Activated B cell treated with CpG ODN at 0.5 μM for 24 hours (primary cell): ENCODE measurements around the gene AUTS2. TPM values are rescaled to one million over a fixed set of nuclear protein-coding genes. Genes with fewer than 3 reads are reported as not detected.

Experiments
- ATAC-seq: fragments of 200-7000 bp; cut with Tn5 transposase; one replicate; pipeline ENCODE4 v1.10.0; 2021; ENCODE audit warnings: low read depth, mild to moderate bottlenecking, moderate library complexity
- CTCF ChIA-PET: fragments of 350-600 bp; sonication (Branson Sonifier 250); formaldehyde crosslinking; loops from one replicate; lab custom pipeline; 2021; ENCODE audit warnings: antibody characterized with exemption; lab: Charles Lee
- POLR2A ChIA-PET: fragments of 350-600 bp; sonication (Branson Sonifier 250); formaldehyde crosslinking; loops from one replicate; lab custom pipeline; 2021; ENCODE audit warnings: antibody characterized with exemption; lab: Charles Lee
- DNase-seq: peaks from one replicate; pipeline ENCODE4 v3.0.0; 2022
- H3K27ac Mint-ChIP-seq: one replicate; pipeline ENCODE4 v1.8.0; 2020; ENCODE audit warnings: mixed read lengths
- H3K27me3 Mint-ChIP-seq: one replicate; pipeline ENCODE4 v1.8.0; 2021; ENCODE audit warnings: mixed read lengths
- H3K36me3 Mint-ChIP-seq: one replicate; pipeline ENCODE4 v1.8.0; 2021; ENCODE audit warnings: low read depth, mixed read lengths
- H3K4me1 Mint-ChIP-seq: one replicate; pipeline ENCODE4 v1.8.0; 2021; ENCODE audit warnings: mixed read lengths
- H3K4me3 Mint-ChIP-seq: one replicate; pipeline ENCODE4 v1.8.0; 2020; ENCODE audit warnings: mild to moderate bottlenecking, mixed read lengths
- H3K9me3 Mint-ChIP-seq: one replicate; pipeline ENCODE4 v1.8.0; 2020; ENCODE audit warnings: mixed read lengths
- intact Hi-C: fragments of 100-400 bp; cut with micrococcal nuclease; formaldehyde crosslinking; loops from one replicate; pipeline ENCODE4 v1.15.1; 2024
- total RNA-seq: library from RNA; stranded (reverse); gene quantifications from 2 replicates; pipeline ENCODE4 v1.2.3, GENCODE V29; 2022
- TF ChIP-seq, protein P1 (sequence below): fragments of 200-600 bp; IDR thresholded peaks from one replicate; pipeline ENCODE4 v1.8.0; 2022; ENCODE audit warnings: antibody characterized with exemption, mild to moderate bottlenecking

The AUTS2 gene
- total RNA-seq, 1 donor from 2014 or later, result 15.9 TPM

DNA sequence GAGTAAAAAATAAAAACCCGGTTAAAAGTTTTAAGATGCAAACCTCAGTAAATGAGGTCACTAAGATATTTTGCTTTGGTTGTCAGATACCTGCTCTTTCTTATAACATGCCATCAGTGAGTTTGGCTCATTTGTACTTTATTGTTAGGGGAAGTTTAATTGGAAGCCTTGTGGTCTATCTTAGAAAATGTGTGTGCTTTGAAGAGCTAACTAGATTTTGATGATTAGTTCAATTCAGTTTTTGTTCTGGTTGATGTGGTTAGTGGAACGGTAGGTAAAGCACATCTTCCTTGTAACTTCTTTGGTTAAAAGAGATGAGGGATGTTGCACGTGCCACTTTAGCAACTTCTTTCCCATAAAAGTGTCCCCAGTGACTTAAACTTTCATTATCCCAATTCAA is 1180.3 kb downstream of the AUTS2 start:
- POLR2A ChIA-PET, result no interaction called here
- intact Hi-C loops, result no loop called here
- CTCF ChIA-PET, result no interaction called here
- DNase-seq (no peak), ATAC-seq (no peak)
- Mint-ChIP-seq H3K27ac (no peak overlapping the region), H3K27me3 (no peaks in the 10 kb centered on the region), H3K4me1 (no peaks in the 10 kb centered on the region), H3K36me3 (peaks cover 41% of the 10 kb centered on the region), H3K9me3 (no peaks in the 10 kb centered on the region), H3K4me3 (no peak overlapping the region)
- TF ChIP-seq, protein P1, sequence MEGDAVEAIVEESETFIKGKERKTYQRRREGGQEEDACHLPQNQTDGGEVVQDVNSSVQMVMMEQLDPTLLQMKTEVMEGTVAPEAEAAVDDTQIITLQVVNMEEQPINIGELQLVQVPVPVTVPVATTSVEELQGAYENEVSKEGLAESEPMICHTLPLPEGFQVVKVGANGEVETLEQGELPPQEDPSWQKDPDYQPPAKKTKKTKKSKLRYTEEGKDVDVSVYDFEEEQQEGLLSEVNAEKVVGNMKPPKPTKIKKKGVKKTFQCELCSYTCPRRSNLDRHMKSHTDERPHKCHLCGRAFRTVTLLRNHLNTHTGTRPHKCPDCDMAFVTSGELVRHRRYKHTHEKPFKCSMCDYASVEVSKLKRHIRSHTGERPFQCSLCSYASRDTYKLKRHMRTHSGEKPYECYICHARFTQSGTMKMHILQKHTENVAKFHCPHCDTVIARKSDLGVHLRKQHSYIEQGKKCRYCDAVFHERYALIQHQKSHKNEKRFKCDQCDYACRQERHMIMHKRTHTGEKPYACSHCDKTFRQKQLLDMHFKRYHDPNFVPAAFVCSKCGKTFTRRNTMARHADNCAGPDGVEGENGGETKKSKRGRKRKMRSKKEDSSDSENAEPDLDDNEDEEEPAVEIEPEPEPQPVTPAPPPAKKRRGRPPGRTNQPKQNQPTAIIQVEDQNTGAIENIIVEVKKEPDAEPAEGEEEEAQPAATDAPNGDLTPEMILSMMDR, result no peak

- no peak overlapping the region for H3K27ac Mint-ChIP-seq
- ATAC-seq (no peak), DNase-seq (no peak)
- no peak overlapping the region for H3K4me3 Mint-ChIP-seq
- intact Hi-C loops, result no loop called here
- no peaks in the 10 kb centered on the region for H3K4me1 Mint-ChIP-seq
- ChIA-PET POLR2A (no interaction called here), CTCF (no interaction called here)
- no peaks in the 10 kb centered on the region for H3K27me3 Mint-ChIP-seq
- no peaks in the 10 kb centered on the region for H3K9me3 Mint-ChIP-seq
- peaks cover 40% of the 10 kb centered on the region for H3K36me3 Mint-ChIP-seq
- TF ChIP-seq, protein P1, result no peak
These were observed 1181.0 kb downstream of the AUTS2 start for GRCh38 chr7:70779321-70779720.

DNA sequence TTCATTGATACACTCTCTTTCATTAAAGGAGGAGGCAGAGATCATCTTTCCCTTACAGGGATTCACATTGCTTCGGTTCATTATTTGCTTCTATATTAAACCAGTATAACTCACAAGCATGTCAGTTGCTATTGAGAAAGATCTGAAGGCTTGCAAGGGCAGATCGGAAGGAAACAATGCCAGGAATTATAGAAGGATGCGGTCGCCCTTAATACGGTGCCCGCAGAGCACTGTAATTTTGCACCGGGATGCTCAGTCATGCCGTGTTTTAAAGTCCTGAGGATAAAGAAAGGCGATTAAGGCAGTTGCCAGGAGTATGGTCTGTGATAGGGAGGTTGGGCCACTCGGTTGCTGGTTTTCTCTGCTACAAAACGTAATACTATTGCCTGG is 1183.6 kb downstream of the AUTS2 start:
- H3K9me3 Mint-ChIP-seq, result no peaks in the 10 kb centered on the region
- ChIA-PET CTCF (no interaction called here), POLR2A (no interaction called here)
- ATAC-seq (no peak), DNase-seq (no peak)
- no peak overlapping the region for H3K27ac Mint-ChIP-seq
- intact Hi-C loops, result no loop called here
- no peaks in the 10 kb centered on the region for H3K27me3 Mint-ChIP-seq
- TF ChIP-seq, protein P1, result no peak
- no peak overlapping the region for H3K4me3 Mint-ChIP-seq
- H3K36me3 Mint-ChIP-seq, result peaks cover 53% of the 10 kb centered on the region
- no peaks in the 10 kb centered on the region for H3K4me1 Mint-ChIP-seq

DNA sequence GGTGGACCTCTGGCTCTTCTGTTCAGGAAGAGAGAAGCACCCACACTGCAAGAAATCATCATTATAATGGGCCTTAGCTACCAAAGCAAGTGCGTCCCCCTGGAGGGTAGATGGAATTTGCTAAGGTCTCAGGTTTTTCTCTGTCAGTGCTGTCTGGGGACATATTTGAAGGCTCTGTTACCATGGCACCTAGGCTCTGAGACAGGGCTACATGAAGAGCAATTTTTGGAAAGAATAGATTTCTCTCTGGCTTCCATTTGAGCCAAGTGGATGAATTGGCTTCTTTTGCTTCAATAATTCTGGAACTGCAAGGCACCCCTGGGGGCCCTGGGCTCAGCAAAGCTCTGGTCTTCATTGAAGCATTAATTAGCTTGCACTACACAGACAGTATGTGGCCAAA is 1184.5 kb downstream of the AUTS2 start:
- Mint-ChIP-seq H3K27me3 (no peaks in the 10 kb centered on the region), H3K36me3 (peaks cover 56% of the 10 kb centered on the region), H3K4me3 (no peak overlapping the region), H3K9me3 (no peaks in the 10 kb centered on the region), H3K27ac (no peak overlapping the region), H3K4me1 (no peaks in the 10 kb centered on the region)
- ChIA-PET CTCF (no interaction called here), POLR2A (no interaction called here)
- TF ChIP-seq, protein P1, result no peak
- no peak for DNase-seq
- intact Hi-C loops, result no loop called here
- ATAC-seq, result no peak

DNA sequence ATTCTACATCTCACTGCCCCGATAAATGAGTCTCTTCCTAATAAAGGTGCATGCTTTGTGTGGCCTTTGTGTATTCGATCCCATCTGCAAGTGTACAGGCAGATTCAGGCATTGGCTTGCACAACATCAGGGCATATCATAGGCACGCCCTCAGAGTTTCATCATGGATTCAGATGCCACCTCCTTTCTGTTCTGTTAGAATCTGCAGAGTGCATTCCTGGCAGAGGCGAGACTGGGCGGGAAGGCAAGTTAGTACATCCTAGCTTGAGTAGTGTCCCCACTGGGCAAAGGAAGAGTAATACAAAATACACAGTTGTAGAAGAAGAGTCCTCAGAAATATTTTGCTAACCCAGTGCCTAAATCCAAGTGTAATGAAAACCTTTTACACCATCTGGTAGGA is 1187.2 kb downstream of the AUTS2 start:
- intact Hi-C loops, result no loop called here
- H3K4me1 Mint-ChIP-seq, result no peaks in the 10 kb centered on the region
- no peaks in the 10 kb centered on the region for H3K9me3 Mint-ChIP-seq
- TF ChIP-seq, protein P1, result no peak
- H3K27ac Mint-ChIP-seq, result no peak overlapping the region
- ChIA-PET POLR2A (no interaction called here), CTCF (no interaction called here)
- ATAC-seq (no peak), DNase-seq (no peak)
- H3K36me3 Mint-ChIP-seq, result peaks cover 60% of the 10 kb centered on the region
- H3K4me3 Mint-ChIP-seq, result no peak overlapping the region
- no peaks in the 10 kb centered on the region for H3K27me3 Mint-ChIP-seq
